Measurements from ENCODE around the gene MYOD1.

MYOD1 gene

GRCh38 chr11:17719028-17719937 is at the start of gene MYOD1:
MYOD1 (plus strand) TSS chr11:17719571; CDS start chr11:17719783, 212 bp downstream.
- DNase-seq: no peak

GRCh38 chr11:17672469-17672868 is 46.9 kb upstream of the MYOD1 start:
- no peak for DNase-seq

- no peak for DNase-seq
Measured at GRCh38 chr11:17673951-17674350, 45.4 kb upstream of the MYOD1 start.

GRCh38 chr11:17682848-17683247 is 36.5 kb upstream of the MYOD1 start:
- DNase-seq: no peak

- DNase-seq: no peak
Measured at GRCh38 chr11:17683377-17684161, 35.8 kb upstream of the MYOD1 start.

- no peak for DNase-seq
Measured at GRCh38 chr11:17684550-17684949, 34.8 kb upstream of the MYOD1 start.

GRCh38 chr11:17686231-17686980 is 33.0 kb upstream of the MYOD1 start:
- no peak for DNase-seq

GRCh38 chr11:17687946-17688670 is 31.3 kb upstream of the MYOD1 start:
- DNase-seq: no peak

GRCh38 chr11:17691550-17691949 is 27.8 kb upstream of the MYOD1 start:
- DNase-seq: no peak

GRCh38 chr11:17691976-17692375 is 27.4 kb upstream of the MYOD1 start:
- no peak for DNase-seq

- DNase-seq: no peak
Measured at GRCh38 chr11:17692931-17693330, 26.4 kb upstream of the MYOD1 start.

- DNase-seq: no peak
Measured at GRCh38 chr11:17693531-17693930, 25.8 kb upstream of the MYOD1 start.

GRCh38 chr11:17694494-17695110 is 24.8 kb upstream of the MYOD1 start:
- DNase-seq: no peak

GRCh38 chr11:17695454-17696441 is 23.6 kb upstream of the MYOD1 start:
- DNase-seq: no peak

GRCh38 chr11:17696741-17697140 is 22.6 kb upstream of the MYOD1 start:
- DNase-seq: no peak

- DNase-seq: no peak
Measured at GRCh38 chr11:17697175-17697949, 22.0 kb upstream of the MYOD1 start.

- no peak for DNase-seq
Measured at GRCh38 chr11:17699147-17700114, 19.9 kb upstream of the MYOD1 start.

GRCh38 chr11:17700991-17701390 is 18.4 kb upstream of the MYOD1 start:
- DNase-seq: no peak

GRCh38 chr11:17702876-17703275 is 16.5 kb upstream of the MYOD1 start:
- no peak for DNase-seq
